Mononuclear cell (primary cell): Measurements from ENCODE around the gene WNT3. TPM values are rescaled to one million over a fixed set of nuclear protein-coding genes. Genes with fewer than 3 reads are reported as not detected.
A peak's percentile ranks its signal among the peaks of the same experiment; 100 is the strongest.

Experiments
- H3K27me3 ChIP-seq: 2 replicates; pipeline ENCODE4 v1.6.0; 2011; ENCODE audit warnings: low read length, control low read depth; ENCODE audit not compliant: insufficient read depth
- H3K4me1 ChIP-seq: 2 replicates; pipeline ENCODE4 v1.5.1; 2011; ENCODE audit warnings: mild to moderate bottlenecking, low read length, control low read depth; ENCODE audit not compliant: insufficient read depth
- H3K4me3 ChIP-seq: 2 replicates; pipeline ENCODE4 v1.5.1; 2011; ENCODE audit warnings: mild to moderate bottlenecking, low read length, moderate library complexity
- H3K9me3 ChIP-seq: 2 replicates; pipeline ENCODE4 v1.5.1; 2011; ENCODE audit warnings: low read depth, mild to moderate bottlenecking, control low read depth, low read length
- total RNA-seq: library from RNA; depleted of rRNA; stranded (reverse); fragments of >200 nt; gene quantifications from one replicate; pipeline ENCODE4 v1.2.3, GENCODE V29; 2012

The WNT3 gene
- total RNA-seq, 1 donor, result 0.10 TPM

- H3K27me3 ChIP-seq, result peaks cover 40% of the 10 kb centered on the region
Measured at GRCh38 chr17:46823657-46824056, 5.2 kb upstream of the WNT3 start.

GRCh38 chr17:46822388-46822921 lies 4.0 kb upstream of the WNT3 start:
- Histone ChIP-seq H3K9me3 (no peaks in the 10 kb centered on the region), H3K4me1 (peaks cover 22% of the 10 kb centered on the region), H3K4me3 (no peak overlapping the region), H3K27me3 (peaks cover 50% of the 10 kb centered on the region)

More at GRCh38 chr17:46823657-46824056, 5.2 kb upstream of the WNT3 start:
- H3K4me1 ChIP-seq, result peaks cover 14% of the 10 kb centered on the region
- no peaks in the 10 kb centered on the region for H3K9me3 ChIP-seq
- H3K4me3 ChIP-seq, result no peak overlapping the region

GRCh38 chr17:46821482-46822387 lies 3.2 kb upstream of the WNT3 start:
- Histone ChIP-seq H3K27me3 (peaks cover 57% of the 10 kb centered on the region), H3K4me3 (no peak overlapping the region), H3K9me3 (no peaks in the 10 kb centered on the region), H3K4me1 (peaks cover 26% of the 10 kb centered on the region)

- H3K27me3 ChIP-seq, result peaks cover 66% of the 10 kb centered on the region
- peaks cover 26% of the 10 kb centered on the region for H3K4me1 ChIP-seq
- H3K9me3 ChIP-seq, result no peaks in the 10 kb centered on the region
- no peak overlapping the region for H3K4me3 ChIP-seq
Measured at GRCh38 chr17:46820592-46821450, 2.3 kb upstream of the WNT3 start.

- peaks cover 75% of the 10 kb centered on the region for H3K27me3 ChIP-seq
- no peaks in the 10 kb centered on the region for H3K9me3 ChIP-seq
- peaks cover 26% of the 10 kb centered on the region for H3K4me1 ChIP-seq
- H3K4me3 ChIP-seq, result no peak overlapping the region
Measured at GRCh38 chr17:46819906-46820351, 1.4 kb upstream of the WNT3 start.

- H3K9me3 ChIP-seq, result no peaks in the 10 kb centered on the region
- peak overlapping the region; percentile 13 for H3K4me3 ChIP-seq
- peaks cover 26% of the 10 kb centered on the region for H3K4me1 ChIP-seq
- H3K27me3 ChIP-seq, result peaks cover 82% of the 10 kb centered on the region
Measured at GRCh38 chr17:46818929-46819859, 702 bp upstream of the WNT3 start.

GRCh38 chr17:46817901-46818209 lies 637 bp downstream of the WNT3 start:
- Histone ChIP-seq H3K9me3 (no peaks in the 10 kb centered on the region), H3K4me1 (peaks cover 26% of the 10 kb centered on the region), H3K4me3 (no peak overlapping the region), H3K27me3 (peaks cover 84% of the 10 kb centered on the region)

GRCh38 chr17:46817151-46817900 lies 1.2 kb downstream of the WNT3 start:
- H3K27me3 ChIP-seq, result peaks cover 80% of the 10 kb centered on the region
- H3K9me3 ChIP-seq, result no peaks in the 10 kb centered on the region
- no peak overlapping the region for H3K4me3 ChIP-seq
- peaks cover 26% of the 10 kb centered on the region for H3K4me1 ChIP-seq

- Histone ChIP-seq H3K27me3 (peaks cover 64% of the 10 kb centered on the region), H3K4me1 (peaks cover 26% of the 10 kb centered on the region), H3K9me3 (no peaks in the 10 kb centered on the region), H3K4me3 (no peak overlapping the region)
Measured at GRCh38 chr17:46815474-46816353, 2.8 kb downstream of the WNT3 start.

GRCh38 chr17:46814446-46814845 lies 4.0 kb downstream of the WNT3 start:
- peaks cover 20% of the 10 kb centered on the region for H3K4me1 ChIP-seq
- H3K27me3 ChIP-seq, result peaks cover 51% of the 10 kb centered on the region
- no peak overlapping the region for H3K4me3 ChIP-seq
- H3K9me3 ChIP-seq, result no peaks in the 10 kb centered on the region

GRCh38 chr17:46813920-46814319 lies 4.6 kb downstream of the WNT3 start:
- H3K9me3 ChIP-seq, result no peaks in the 10 kb centered on the region
- H3K4me3 ChIP-seq, result no peak overlapping the region
- peaks cover 15% of the 10 kb centered on the region for H3K4me1 ChIP-seq
- H3K27me3 ChIP-seq, result peaks cover 46% of the 10 kb centered on the region

- H3K27me3 ChIP-seq, result peaks cover 37% of the 10 kb centered on the region
- H3K4me1 ChIP-seq, result peaks cover 6% of the 10 kb centered on the region
- H3K9me3 ChIP-seq, result no peaks in the 10 kb centered on the region
- no peak overlapping the region for H3K4me3 ChIP-seq
Measured at GRCh38 chr17:46812624-46813318, 5.7 kb downstream of the WNT3 start.
